OCI-LY3 (cell line): ENCODE measurements around the gene NANOS2.

Experiments used
- EZH2phosphoT487 ChIP-seq: fragments of 200-600 bp; shearing (Covaris generic); IDR thresholded peaks from 2 replicates; pipeline ENCODE4 v1.6.1; 2018; ENCODE audit warnings: antibody characterized with exemption, mixed run types, low read depth
- TF ChIP-seq, protein P1 (sequence below): fragments of 200-600, 300-600 bp; sonication (generic); IDR thresholded peaks from 2 replicates; pipeline ENCODE4 v1.5.1; 2014; ENCODE audit warnings: antibody characterized with exemption, low read length, low read depth

- TF ChIP-seq, protein P1, sequence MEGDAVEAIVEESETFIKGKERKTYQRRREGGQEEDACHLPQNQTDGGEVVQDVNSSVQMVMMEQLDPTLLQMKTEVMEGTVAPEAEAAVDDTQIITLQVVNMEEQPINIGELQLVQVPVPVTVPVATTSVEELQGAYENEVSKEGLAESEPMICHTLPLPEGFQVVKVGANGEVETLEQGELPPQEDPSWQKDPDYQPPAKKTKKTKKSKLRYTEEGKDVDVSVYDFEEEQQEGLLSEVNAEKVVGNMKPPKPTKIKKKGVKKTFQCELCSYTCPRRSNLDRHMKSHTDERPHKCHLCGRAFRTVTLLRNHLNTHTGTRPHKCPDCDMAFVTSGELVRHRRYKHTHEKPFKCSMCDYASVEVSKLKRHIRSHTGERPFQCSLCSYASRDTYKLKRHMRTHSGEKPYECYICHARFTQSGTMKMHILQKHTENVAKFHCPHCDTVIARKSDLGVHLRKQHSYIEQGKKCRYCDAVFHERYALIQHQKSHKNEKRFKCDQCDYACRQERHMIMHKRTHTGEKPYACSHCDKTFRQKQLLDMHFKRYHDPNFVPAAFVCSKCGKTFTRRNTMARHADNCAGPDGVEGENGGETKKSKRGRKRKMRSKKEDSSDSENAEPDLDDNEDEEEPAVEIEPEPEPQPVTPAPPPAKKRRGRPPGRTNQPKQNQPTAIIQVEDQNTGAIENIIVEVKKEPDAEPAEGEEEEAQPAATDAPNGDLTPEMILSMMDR = no peak
- TF ChIP-seq EZH2phosphoT487 = no peak
These were observed 15.3 kb downstream of the NANOS2 start for GRCh38 chr19:45899253-45899652.
